Fibroblast of pulmonary artery (primary cell): ENCODE measurements around the gene STIP1.

Experiments used
- DNase-seq: peaks from one replicate; pipeline ENCODE4 v3.0.0-alpha.2; 2010; ENCODE audit warnings: low read depth
- H3K4me3 ChIP-seq: replicated peaks from 2 replicates; pipeline ENCODE4 v1.5.1; 2011; ENCODE audit warnings: low read depth, mild to moderate bottlenecking, control low read depth, low read length, moderate library complexity
- CTCF ChIP-seq: IDR thresholded peaks from 2 replicates; pipeline ENCODE4 v1.5.1; 2011; ENCODE audit warnings: mild to moderate bottlenecking, control low read depth, low read length, inconsistent platforms; ENCODE audit errors: missing control alignments

STIP1 gene

GRCh38 chr11:64232967-64233315, 47.0 kb downstream of the STIP1 start:
- no peak for TF ChIP-seq CTCF
- DNase-seq: no peak
- H3K4me3 ChIP-seq: no peak overlapping the region

- peak within 1 kb of the TSS; percentile 71 for H3K4me3 ChIP-seq
- peak; percentile 44 for DNase-seq
- TF ChIP-seq CTCF: no peak
Observed at GRCh38 chr11:64233913-64234586, 48.1 kb downstream of the STIP1 start, which contains the start of gene VEGFB. Gene VEGFB, plus strand, starts transcription at chr11:64234584. Its CDS starts 250 bp downstream, at chr11:64234834.

- TF ChIP-seq CTCF: no peak
- peak overlapping the region; percentile 71 for H3K4me3 ChIP-seq
- DNase-seq: no peak
Observed at GRCh38 chr11:64234647-64235379, 48.8 kb downstream of the STIP1 start.

DNA sequence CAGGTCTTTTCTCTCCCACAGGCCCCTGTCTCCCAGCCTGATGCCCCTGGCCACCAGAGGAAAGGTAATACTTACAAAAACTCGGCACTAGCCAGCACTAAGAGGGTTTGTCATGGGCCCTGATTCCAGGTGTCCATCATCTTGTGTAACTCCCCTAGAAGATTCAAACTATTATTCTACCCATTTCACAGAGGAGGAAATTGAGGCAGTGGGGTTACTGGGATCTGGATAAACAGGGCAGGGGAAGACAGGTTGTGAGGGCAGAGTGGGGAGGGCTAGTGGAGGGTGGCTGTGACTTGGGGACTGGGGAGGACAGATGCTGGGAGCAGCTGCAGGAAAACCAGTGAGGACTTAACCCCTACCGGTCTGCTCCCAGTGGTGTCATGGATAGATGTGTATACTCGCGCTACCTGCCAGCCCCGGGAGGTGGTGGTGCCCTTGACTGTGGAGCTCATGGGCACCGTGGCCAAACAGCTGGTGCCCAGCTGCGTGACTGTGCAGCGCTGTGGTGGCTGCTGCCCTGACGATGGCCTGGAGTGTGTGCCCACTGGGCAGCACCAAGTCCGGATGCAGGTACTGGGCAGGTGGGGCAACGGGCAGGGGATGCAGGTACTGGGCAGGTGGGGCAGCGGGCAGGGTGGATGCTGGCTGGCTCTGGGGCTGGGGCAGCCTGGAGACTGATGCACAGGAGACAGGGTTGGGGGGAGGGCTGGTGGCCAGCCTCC, 49.6 kb downstream of the STIP1 start:
- no peak for TF ChIP-seq CTCF
- DNase-seq: no peak
- peak overlapping the region; percentile 71 for H3K4me3 ChIP-seq

DNA sequence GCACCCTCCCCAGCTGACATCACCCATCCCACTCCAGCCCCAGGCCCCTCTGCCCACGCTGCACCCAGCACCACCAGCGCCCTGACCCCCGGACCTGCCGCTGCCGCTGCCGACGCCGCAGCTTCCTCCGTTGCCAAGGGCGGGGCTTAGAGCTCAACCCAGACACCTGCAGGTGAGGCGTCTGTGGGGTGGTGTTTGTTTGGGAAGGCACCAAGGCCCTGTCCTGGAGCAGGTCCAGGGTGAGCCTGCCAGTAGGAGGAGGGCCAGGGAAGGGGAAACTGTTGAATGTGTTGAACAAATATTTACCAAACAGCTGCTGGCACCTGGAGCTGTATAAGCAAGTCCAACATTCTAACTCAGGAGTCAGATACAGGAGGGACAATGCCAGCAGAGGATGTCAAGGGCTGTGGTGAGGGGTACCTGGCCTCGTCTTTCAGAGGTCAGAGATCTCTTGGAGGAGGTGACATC, 51.5 kb downstream of the STIP1 start:
- no peak for TF ChIP-seq CTCF
- no peak for DNase-seq
- no peak overlapping the region for H3K4me3 ChIP-seq

- H3K4me3 ChIP-seq: no peak overlapping the region
- DNase-seq: no peak
- TF ChIP-seq CTCF: no peak
Observed at GRCh38 chr11:64238076-64238475, 52.1 kb downstream of the STIP1 start.
